Activated CD4-positive, CD25-positive, alpha-beta regulatory T cell treated with anti-CD3 and anti-CD28 coated beads, Interleukin-2, amount 50 U/mL, for 72 hours (primary cell): ENCODE measurements around the gene IGSF11.
"Not testable (repeated sequence)": the region's sequence is repeated elsewhere in the genome, so short reads cannot be mapped to it uniquely, and the experiment has no call there.

ENCODE experiments used
- DNase-seq: peaks from one replicate; pipeline ENCODE4 v3.0.0; 2021

Gene IGSF11

DNA sequence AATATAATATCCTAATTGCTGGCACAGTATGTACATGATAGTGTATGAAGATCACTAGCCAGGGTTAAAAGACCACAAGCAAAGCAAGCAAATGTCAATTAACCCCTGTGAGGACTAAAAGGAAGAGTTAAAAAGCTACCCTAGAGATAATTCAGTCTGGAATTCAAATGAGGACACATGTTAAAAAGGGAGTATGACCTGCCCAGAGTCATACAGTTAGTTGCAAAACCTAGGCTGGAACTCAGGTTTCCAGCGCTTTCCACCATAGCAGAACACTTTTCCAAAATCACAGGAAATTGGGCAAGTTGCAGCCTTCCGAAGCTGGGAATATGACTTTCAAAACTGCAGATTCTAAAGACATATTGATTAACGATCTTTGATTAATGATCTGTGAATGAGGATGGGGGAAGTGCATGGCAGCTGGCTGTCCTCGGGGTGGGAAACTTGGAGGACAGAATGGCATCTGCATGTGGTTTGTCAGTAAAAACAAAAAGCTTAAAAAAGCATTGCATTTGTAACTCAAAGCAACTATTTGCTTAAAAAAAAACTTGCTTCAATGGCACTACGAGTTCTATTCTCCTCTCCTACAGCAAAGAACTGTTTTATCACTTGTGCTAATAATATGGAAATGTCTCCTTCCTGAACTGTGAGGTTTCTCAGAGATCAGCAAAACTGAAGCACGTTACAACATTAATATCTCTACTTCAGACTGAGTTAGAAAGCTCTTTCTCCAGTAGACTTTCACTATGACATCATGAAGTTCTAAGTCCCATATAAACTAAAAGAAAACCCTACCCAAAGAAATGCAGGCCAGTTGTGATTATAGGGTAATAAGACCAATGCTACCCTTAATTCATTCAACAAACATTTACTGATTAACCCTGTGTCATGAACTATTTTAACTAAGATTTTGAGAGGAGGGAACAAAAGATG, 46.2 kb downstream of the IGSF11 start:
- no peak for DNase-seq

DNA sequence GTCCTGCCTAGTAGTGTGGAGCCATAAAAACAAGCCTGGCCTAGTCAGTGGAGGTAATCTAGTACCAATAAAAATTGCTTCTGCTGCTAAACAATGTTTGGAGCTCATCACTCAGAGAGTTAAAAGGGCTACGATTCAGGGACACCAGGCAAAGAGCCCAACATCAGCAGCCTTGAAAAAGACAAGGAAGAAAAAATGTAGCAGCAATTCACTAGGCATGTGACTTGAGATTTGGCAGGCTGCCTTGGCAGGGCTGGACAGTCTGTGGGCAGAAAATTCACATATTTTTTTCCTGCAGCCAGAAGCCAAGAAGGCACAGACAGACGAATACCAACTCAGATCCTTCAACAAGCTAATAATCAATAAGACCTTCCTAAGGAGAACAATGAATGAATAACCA, 47.2 kb downstream of the IGSF11 start:
- DNase-seq: no peak

- no peak for DNase-seq
Observed at GRCh38 chr3:118986734-118987133, 47.9 kb downstream of the IGSF11 start.

DNA sequence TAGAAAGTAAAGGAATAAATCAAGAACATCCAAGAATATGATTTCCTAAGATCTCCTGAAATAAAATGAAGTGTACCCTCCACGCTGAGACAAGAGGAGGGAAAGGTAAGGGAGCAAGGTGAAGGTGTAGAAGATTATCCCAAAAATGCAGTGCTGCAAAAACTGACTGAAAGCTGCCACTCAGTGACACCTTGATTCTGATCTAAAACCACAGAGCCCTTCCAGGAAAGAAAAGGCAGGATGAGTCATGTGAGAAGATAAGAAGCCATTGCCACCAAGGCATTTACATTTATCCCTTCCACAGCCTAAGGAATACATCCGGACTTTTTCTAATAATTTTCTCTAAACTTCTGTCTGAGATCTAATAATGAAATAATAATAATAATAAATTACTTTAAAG, 49.9 kb downstream of the IGSF11 start:
- no peak for DNase-seq

DNA sequence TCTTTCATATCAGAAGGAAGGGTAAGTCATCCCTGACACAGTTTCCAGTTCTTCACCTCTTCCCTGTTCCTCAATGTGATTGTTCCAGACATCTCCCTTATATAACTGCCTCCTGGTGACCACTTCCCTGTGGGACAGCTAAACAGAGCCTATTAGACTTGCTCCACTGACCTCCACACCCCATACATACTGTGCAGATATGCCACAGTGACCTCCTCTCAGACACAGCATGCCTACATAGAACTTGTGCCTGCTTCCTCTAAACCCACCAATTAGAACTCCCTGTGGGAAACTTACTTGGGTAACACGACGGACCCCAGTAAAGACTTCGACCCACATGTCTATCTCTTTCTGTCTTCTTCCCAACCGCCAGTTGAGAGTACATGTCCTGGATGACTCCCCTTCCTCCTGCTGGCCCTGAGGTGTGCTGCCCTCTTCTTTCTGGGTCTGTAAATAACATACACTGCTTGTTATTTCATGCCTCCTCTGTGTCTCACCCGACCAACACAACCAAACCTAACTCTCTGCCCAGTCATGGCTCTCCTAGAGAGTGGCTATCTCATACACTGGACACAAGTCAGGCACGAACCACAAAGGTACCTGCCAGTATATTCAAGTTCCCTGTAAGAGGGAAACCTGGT, 53.0 kb downstream of the IGSF11 start:
- no peak for DNase-seq

DNA sequence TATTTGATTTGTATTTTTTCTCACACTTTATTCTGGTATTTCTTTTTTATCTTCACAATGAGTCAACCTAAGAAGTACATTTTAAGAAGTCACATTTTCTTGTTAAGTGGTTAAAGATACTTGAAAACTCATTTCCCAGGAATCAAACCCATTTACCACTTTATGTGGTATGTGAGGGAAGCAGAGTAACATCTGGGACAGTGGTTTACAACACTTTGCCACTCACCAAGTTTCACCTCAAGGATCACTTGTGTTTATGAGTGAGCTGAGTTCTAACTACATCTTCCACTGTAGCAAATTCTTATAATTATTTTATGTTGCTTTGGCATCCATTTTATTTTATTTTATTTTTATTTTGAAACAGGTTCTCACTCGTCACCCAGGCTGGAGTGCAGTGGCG, 53.8 kb downstream of the IGSF11 start:
- no peak for DNase-seq

GRCh38 chr3:118978393-118978758, 56.3 kb downstream of the IGSF11 start:
- DNase-seq: no peak

DNA sequence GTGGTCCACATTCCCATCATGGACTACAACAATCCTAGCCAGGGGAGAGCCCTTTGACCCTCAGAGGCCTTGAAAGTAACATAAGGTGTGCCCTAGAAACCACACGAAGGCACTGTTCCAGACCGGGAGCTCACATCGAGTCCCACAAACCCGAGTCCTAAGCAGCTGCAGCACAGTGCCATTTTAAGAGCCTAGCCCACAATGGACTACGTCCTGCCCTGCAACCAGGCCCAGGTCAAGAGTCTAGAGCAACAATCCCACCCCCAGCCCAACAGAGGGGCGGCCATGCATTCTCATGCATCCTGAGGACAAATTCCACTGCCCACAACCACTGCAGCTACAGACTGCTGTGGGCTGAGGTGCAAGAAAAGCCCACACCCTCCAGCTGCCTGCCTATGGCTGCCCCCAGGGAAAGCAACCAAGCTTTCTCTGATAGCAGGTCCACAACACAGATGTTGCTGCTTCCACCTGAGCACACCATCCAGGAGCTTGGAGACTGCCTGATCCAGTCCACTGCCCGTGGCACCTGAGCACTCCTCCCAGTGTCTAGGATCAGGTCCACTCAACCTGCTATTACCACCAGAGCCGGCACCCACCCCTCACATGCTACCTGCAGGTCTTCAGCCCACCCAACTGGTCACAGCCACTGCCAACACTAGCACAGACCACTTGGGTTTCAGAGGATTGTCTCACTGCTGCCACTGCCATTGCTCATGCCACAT, 56.8 kb downstream of the IGSF11 start:
- DNase-seq: no peak

- no peak for DNase-seq
Observed at GRCh38 chr3:118977118-118977517, 57.5 kb downstream of the IGSF11 start.

DNA sequence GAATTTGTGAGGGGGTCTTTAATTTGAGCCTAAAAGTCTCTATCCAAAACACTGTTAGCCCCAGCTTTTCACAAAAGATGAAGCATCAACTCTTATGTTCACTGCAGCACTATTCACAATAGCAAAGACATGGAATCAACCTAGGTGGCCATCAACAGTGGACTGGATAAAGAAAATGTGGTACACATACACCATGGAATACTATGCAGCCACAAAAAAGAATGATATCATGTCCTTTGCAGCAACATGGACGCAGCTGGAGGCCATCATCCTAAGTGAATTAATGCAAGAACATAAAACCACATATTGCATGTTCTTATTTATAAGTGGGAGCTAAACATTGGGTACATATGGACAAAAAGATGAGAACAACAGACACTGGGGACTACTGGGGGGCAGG, 59.2 kb downstream of the IGSF11 start:
- DNase-seq: not testable (repeated sequence)

- DNase-seq: no peak
Observed at GRCh38 chr3:118974356-118975097, 60.1 kb downstream of the IGSF11 start.

DNA sequence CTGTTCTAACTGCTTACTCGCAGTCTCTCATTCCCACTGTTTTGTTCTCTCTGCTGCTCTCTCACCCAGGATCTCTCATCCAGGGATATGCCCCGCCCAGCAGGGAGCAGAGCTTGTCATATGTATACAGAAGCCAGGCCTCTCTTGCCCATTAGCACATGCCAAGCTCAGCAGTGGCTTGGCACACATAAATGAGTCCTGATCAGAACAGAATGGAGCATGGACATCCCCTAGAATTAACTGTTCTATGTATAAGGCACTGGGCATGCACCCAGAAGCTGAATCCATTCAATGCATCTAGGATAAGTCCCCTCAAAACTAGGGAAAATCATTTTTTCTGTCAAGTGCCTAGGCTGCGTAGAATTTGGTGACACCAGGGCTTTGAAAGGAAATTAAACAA, 61.6 kb downstream of the IGSF11 start:
- no peak for DNase-seq

DNA sequence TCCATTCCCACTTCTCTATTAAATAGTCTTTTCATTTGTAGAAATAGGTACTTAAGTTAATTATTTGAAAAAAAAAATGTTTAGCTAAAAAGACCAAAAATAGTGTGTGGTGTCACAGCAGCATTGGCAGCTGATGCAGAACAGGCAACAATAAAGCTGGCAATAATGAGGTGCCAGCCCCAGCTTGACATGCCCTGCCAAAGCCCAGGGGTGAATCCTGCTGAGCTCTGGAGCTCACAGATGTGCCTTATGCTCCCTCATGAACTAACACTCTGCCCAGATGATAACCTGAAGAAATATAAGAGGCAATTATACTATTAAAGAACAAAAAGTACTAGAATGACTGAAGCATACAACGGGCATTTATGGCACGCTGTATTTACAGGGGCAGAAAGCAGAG, 63.8 kb downstream of the IGSF11 start:
- no peak for DNase-seq

DNA sequence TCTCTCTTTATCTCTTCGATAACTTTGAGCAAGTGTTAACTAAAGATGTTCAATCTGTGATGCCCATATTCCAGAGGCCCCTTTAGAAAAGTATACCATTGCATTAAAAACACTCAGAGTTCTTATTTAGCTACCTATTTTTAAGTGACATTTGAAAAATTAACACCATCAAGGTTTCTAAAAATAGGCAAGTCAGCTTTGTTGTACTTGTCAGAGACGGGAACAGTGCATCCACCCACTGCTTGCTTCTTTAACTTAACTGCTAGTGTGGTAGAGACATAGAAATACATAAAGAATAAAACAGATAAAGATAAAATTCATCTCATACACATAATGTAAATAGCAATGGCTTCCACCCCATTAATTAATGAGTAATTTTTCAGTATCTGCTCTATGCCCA, 66.0 kb downstream of the IGSF11 start:
- DNase-seq: no peak

- DNase-seq: no peak
Observed at GRCh38 chr3:118968111-118968510, 66.5 kb downstream of the IGSF11 start.

- DNase-seq: no peak
Observed at GRCh38 chr3:118966700-118967099, 67.9 kb downstream of the IGSF11 start.

- DNase-seq: no peak
Observed at GRCh38 chr3:118963711-118964110, 70.9 kb downstream of the IGSF11 start.

- DNase-seq: no peak
Observed at GRCh38 chr3:118960876-118961450, 73.7 kb downstream of the IGSF11 start.

DNA sequence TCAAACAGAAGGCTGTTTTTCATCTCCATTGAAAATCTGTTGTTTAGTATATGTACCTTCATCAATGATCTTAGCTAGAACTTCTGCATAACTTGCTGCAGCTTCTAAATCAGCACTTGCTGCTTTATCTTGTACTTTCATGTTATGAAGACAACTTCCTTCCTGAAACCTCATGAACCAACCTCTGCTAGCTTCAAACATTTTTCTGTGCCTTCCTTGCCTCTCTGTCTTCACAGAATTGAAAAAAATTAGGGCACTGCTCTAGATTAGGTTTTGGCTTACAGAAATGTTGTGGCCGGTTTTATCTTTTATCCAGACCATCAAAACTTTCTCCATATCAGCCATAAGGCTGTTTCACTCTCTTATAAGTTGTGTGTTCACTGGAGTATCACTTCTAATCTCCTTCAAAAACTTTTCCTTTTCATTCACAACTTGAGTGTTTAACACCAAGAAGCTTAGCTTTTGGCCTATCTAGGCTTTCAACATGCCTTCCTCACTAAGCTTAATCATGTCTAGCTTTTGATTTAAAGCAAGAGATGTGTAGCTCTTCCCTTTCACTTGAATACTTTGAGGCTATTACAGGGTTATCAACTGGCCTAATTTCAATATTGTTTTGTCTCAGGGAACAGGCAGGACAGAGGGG, 78.6 kb downstream of the IGSF11 start:
- no peak for DNase-seq

GRCh38 chr3:118951089-118951488, 83.6 kb downstream of the IGSF11 start:
- no peak for DNase-seq

DNA sequence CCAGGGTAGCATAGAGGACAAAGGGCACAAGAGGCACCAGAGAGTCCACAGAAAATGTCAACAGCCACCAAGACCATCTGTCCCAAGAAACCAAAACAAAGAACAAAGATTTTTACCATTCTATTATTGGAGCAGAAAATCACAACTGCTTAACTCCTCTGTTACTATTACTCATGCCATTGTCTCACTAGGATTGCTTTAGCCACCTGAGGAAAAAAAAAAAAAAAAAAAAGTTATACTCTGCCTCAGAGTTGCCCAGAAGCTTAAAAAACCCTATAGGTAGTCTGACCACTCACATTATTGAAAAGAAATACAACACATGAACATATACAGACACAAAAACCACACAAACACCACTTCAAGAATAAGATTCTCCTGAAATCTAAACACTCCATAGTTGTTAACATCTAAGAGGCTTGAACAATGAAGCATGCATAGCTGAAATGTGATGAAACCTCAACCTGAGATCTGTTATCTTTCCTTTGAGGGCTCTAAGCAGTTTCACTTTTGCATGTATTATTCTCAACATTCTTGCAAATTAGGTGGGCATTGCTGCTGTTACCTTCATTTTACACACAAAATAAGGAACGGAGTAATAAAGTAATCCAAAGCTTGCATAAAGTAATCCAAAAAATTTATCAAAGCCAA, 85.4 kb downstream of the IGSF11 start:
- no peak for DNase-seq

GRCh38 chr3:118948146-118948545, 86.5 kb downstream of the IGSF11 start:
- DNase-seq: no peak
